Dendritic cell treated with granulocyte-macrophage colony-stimulating factor and Interleukin-4, amounts not matched to agents 40 ng/mL and 50 ng/mL, for 4 days (primary cell): ENCODE data around the gene SUSD3.
A peak's percentile ranks its signal among the peaks of the same experiment; 100 is the strongest.

Source experiments
- H3K27ac Mint-ChIP-seq: one replicate; pipeline ENCODE4 v1.8.0; 2022; ENCODE audit warnings: mild to moderate bottlenecking, mixed read lengths
- H3K27me3 Mint-ChIP-seq: one replicate; pipeline ENCODE4 v1.8.0; 2022; ENCODE audit warnings: mild to moderate bottlenecking, mixed read lengths
- H3K36me3 Mint-ChIP-seq: one replicate; pipeline ENCODE4 v1.8.0; 2022; ENCODE audit warnings: low read depth, mixed read lengths
- H3K4me1 Mint-ChIP-seq: one replicate; pipeline ENCODE4 v1.8.0; 2022; ENCODE audit warnings: low read depth, mixed read lengths
- H3K4me3 Mint-ChIP-seq: one replicate; pipeline ENCODE4 v1.8.0; 2022; ENCODE audit warnings: mild to moderate bottlenecking, moderate library complexity, mixed read lengths
- H3K9me3 Mint-ChIP-seq: one replicate; pipeline ENCODE4 v1.8.0; 2022; ENCODE audit warnings: mixed read lengths
- intact Hi-C: fragments of 100-400 bp; cut with micrococcal nuclease; formaldehyde crosslinking; loops from one replicate; pipeline ENCODE4 v1.15.0; 2022

SUSD3 gene

GRCh38 chr9:93051680-93052089 is 6.8 kb upstream of the SUSD3 start:
- H3K4me3 Mint-ChIP-seq: no peak overlapping the region
- peaks cover 11% of the 10 kb centered on the region for H3K27me3 Mint-ChIP-seq
- peaks cover 36% of the 10 kb centered on the region for H3K4me1 Mint-ChIP-seq
- no peaks in the 10 kb centered on the region for H3K9me3 Mint-ChIP-seq
- no peaks in the 10 kb centered on the region for H3K36me3 Mint-ChIP-seq
- intact Hi-C loops: no loop called here
- no peak overlapping the region for H3K27ac Mint-ChIP-seq

GRCh38 chr9:93052791-93053540 is 5.5 kb upstream of the SUSD3 start:
- Mint-ChIP-seq H3K36me3 (no peaks in the 10 kb centered on the region), H3K27me3 (peaks cover 12% of the 10 kb centered on the region), H3K9me3 (no peaks in the 10 kb centered on the region), H3K4me3 (no peak overlapping the region), H3K27ac (no peak overlapping the region), H3K4me1 (peaks cover 32% of the 10 kb centered on the region)
- intact Hi-C loops: no loop called here

- Mint-ChIP-seq H3K27me3 (peaks cover 13% of the 10 kb centered on the region), H3K27ac (no peak overlapping the region), H3K36me3 (no peaks in the 10 kb centered on the region), H3K4me1 (peaks cover 30% of the 10 kb centered on the region), H3K4me3 (no peak overlapping the region), H3K9me3 (no peaks in the 10 kb centered on the region)
- intact Hi-C loops: no loop called here
These were observed 4.6 kb upstream of the SUSD3 start for GRCh38 chr9:93053781-93054331.

- Mint-ChIP-seq H3K27me3 (peaks cover 14% of the 10 kb centered on the region), H3K36me3 (no peaks in the 10 kb centered on the region), H3K9me3 (no peaks in the 10 kb centered on the region), H3K4me3 (no peak overlapping the region), H3K4me1 (peaks cover 39% of the 10 kb centered on the region), H3K27ac (peak overlapping the region; percentile 70)
- intact Hi-C loops: loop anchor here (5.0 kb wide), 1 partner anchor 42 kb away; the partner anchor contains the start of gene CARD19
These were observed 3.5 kb upstream of the SUSD3 start for GRCh38 chr9:93054758-93055704.

- Mint-ChIP-seq H3K27ac (no peak overlapping the region), H3K9me3 (no peaks in the 10 kb centered on the region), H3K36me3 (no peaks in the 10 kb centered on the region), H3K4me1 (peaks cover 58% of the 10 kb centered on the region), H3K27me3 (peaks cover 23% of the 10 kb centered on the region), H3K4me3 (no peak overlapping the region)
- intact Hi-C loops: loop anchor here (5.0 kb wide), 1 partner anchor 40 kb away; the partner anchor contains the start of gene CARD19
These were observed 1.3 kb upstream of the SUSD3 start for GRCh38 chr9:93057042-93057702.

- no peaks in the 10 kb centered on the region for H3K9me3 Mint-ChIP-seq
- no peaks in the 10 kb centered on the region for H3K36me3 Mint-ChIP-seq
- H3K27ac Mint-ChIP-seq: no peak overlapping the region
- H3K4me3 Mint-ChIP-seq: peak overlapping the region; percentile 51
- intact Hi-C loops: loop anchor here (5.0 kb wide), 1 partner anchor 39 kb away; the partner anchor contains the start of gene CARD19
- H3K4me1 Mint-ChIP-seq: peaks cover 62% of the 10 kb centered on the region
- H3K27me3 Mint-ChIP-seq: peaks cover 23% of the 10 kb centered on the region
These were observed 672 bp upstream of the SUSD3 start for GRCh38 chr9:93057703-93058354.

- Mint-ChIP-seq H3K27ac (peak overlapping the region; percentile 65), H3K4me1 (peaks cover 61% of the 10 kb centered on the region), H3K27me3 (peaks cover 20% of the 10 kb centered on the region), H3K9me3 (no peaks in the 10 kb centered on the region), H3K36me3 (no peaks in the 10 kb centered on the region), H3K4me3 (peak overlapping the region; percentile 66)
- intact Hi-C loops: loop anchor here (5.0 kb wide), 1 partner anchor 38 kb away; the partner anchor contains the start of gene CARD19
These were observed 662 bp downstream of the SUSD3 start for GRCh38 chr9:93059011-93059714.

- peaks cover 66% of the 10 kb centered on the region for H3K4me1 Mint-ChIP-seq
- intact Hi-C loops: loop anchor here (5.0 kb wide), 1 partner anchor 37 kb away; the partner anchor contains the start of gene CARD19
- no peaks in the 10 kb centered on the region for H3K36me3 Mint-ChIP-seq
These were observed 1.4 kb downstream of the SUSD3 start for GRCh38 chr9:93059715-93060578.

GRCh38 chr9:93060746-93061259 is 2.3 kb downstream of the SUSD3 start:
- Mint-ChIP-seq H3K9me3 (no peaks in the 10 kb centered on the region), H3K36me3 (no peaks in the 10 kb centered on the region), H3K4me3 (no peak overlapping the region), H3K27me3 (peaks cover 20% of the 10 kb centered on the region), H3K4me1 (peaks cover 66% of the 10 kb centered on the region), H3K27ac (peak overlapping the region; percentile 65)
- intact Hi-C loops: no loop called here

More at GRCh38 chr9:93059715-93060578, 1.4 kb downstream of the SUSD3 start:
- Mint-ChIP-seq H3K27ac (peak overlapping the region; percentile 65), H3K9me3 (no peaks in the 10 kb centered on the region), H3K27me3 (peaks cover 20% of the 10 kb centered on the region), H3K4me3 (peak overlapping the region; percentile 66)

- H3K27me3 Mint-ChIP-seq: peaks cover 20% of the 10 kb centered on the region
- peaks cover 65% of the 10 kb centered on the region for H3K4me1 Mint-ChIP-seq
- intact Hi-C loops: no loop called here
- no peak overlapping the region for H3K27ac Mint-ChIP-seq
- no peaks in the 10 kb centered on the region for H3K36me3 Mint-ChIP-seq
- no peak overlapping the region for H3K4me3 Mint-ChIP-seq
- no peaks in the 10 kb centered on the region for H3K9me3 Mint-ChIP-seq
These were observed 2.8 kb downstream of the SUSD3 start for GRCh38 chr9:93061260-93061751.

- H3K4me3 Mint-ChIP-seq: no peak overlapping the region
- H3K27me3 Mint-ChIP-seq: peaks cover 20% of the 10 kb centered on the region
- peaks cover 65% of the 10 kb centered on the region for H3K4me1 Mint-ChIP-seq
- no peaks in the 10 kb centered on the region for H3K9me3 Mint-ChIP-seq
- H3K27ac Mint-ChIP-seq: peak overlapping the region; percentile 37
- intact Hi-C loops: no loop called here
- no peaks in the 10 kb centered on the region for H3K36me3 Mint-ChIP-seq
These were observed 3.6 kb downstream of the SUSD3 start for GRCh38 chr9:93061791-93062763.
